ENCODE measurements around the gene TMEM41B. TPM values are rescaled to one million over a fixed set of nuclear protein-coding genes. Genes with fewer than 3 reads are reported as not detected.
"Not testable (repeated sequence)": the region's sequence is repeated elsewhere in the genome, so short reads cannot be mapped to it uniquely, and the experiment has no call there.

The TMEM41B gene, protein sequence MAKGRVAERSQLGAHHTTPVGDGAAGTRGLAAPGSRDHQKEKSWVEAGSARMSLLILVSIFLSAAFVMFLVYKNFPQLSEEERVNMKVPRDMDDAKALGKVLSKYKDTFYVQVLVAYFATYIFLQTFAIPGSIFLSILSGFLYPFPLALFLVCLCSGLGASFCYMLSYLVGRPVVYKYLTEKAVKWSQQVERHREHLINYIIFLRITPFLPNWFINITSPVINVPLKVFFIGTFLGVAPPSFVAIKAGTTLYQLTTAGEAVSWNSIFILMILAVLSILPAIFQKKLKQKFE
- total RNA-seq: 45.8 and 76.2 TPM in 2 replicates

GRCh38 chr11:9314291-9315077 lies at the start of gene TMEM41B:
Gene TMEM41B (minus strand): TSS chr11:9314593. CDS start chr11:9314441, 152 bp downstream.
- peak; percentile 87 for DNase-seq (ENCODE audit: low read depth, low spot score)

DNA sequence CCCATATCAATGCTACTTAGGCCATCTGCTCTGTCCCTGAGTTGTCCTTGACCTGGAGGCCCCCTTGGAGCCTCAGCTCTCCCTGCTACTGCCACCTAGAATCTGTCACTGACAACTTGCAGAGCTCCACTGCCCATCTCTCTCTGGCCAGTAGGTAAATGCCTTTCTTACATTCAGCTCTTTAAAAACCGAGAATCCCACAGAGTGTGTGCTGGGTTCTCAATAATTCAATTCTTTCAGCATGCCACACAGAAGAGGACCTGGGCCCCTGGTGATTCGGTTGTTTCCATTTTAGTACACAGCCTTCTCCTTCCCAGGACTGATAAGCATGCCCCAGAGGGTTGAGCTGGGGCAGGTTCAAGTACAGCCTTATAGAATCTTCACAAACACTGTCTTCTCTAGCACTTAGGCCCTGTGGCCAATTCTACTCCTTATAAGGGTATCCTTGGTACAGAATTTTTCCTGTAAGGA lies 48.0 kb upstream of the TMEM41B start:
- no peak for DNase-seq (ENCODE audit: low read depth, low spot score)

- not testable (repeated sequence) for DNase-seq (ENCODE audit: low read depth, low spot score)
These were observed 46.6 kb upstream of the TMEM41B start for GRCh38 chr11:9360862-9361622.

GRCh38 chr11:9357041-9357440 lies 42.6 kb upstream of the TMEM41B start:
- DNase-seq (ENCODE audit: low read depth, low spot score): no peak

- no peak for DNase-seq (ENCODE audit: low read depth, low spot score)
These were observed 37.0 kb upstream of the TMEM41B start for GRCh38 chr11:9351321-9351881.

DNA sequence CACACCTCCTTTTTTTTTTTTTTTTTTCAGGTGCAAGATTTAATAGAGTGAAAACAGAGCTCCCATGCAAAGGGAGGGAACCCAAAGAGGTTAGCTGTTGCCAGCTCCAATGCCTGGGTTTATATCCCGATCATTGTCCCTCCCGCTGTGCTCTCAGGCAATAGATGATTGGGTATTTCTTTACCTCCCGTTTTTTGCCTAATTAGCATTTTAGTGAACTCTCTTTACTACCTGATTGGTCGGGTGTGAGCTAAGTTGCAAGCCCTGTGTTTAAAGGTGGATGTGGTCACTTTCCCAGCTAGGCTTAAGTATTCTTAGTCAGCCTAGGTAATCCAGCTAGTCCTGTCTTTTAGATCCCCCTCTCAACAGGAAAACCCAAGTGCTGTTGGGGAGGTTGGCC lies 33.4 kb upstream of the TMEM41B start:
- DNase-seq (ENCODE audit: low read depth, low spot score): not testable (repeated sequence)

DNA sequence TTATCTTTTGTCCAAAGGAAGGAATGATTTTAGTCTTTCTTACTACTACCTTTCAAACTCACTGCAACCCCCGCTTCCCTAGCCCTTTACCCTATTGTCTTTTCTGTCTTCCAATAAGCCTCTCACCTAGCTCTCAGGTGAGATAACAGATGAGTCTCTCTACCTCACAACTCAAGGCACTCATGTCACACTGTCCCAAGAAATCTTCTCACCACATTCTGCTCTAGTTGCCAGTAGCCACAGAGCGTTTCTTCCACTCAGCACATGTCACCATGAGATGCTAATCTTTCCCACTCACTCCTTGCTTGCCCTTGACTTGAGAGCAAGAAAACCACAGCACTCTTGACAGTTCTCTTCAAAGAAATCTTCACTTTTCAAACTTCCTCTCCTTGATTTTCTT lies 32.7 kb upstream of the TMEM41B start:
- DNase-seq (ENCODE audit: low read depth, low spot score): no peak

DNA sequence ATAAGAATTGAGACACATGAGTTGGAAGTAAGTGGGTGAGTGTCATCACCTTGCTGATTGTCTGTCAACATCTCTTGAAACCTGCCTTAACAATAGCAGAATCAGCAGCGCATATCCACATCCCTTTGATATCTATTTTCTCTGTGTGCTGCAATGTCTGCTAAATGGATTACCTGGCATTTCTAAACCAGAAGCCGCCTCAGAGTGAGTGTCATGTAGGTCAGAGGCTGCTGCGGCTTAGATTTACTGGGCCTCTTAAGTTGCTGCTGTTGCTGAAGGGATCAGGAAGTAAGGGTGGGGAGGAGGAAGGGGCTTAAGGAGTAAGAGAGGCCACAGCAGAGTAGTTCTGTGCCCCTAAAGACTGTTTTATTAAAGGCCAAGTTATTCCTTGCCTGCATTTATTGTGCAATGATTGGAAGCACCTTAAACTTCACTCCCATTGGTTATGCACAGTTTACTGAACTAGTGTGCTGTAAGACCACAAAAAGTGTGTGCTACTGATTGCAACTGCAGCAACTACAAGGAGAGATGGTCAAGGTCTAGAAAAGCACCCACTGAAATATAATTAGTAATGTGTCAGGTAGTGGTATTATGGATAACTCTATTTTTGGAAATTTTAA lies 29.8 kb upstream of the TMEM41B start:
- no peak for DNase-seq (ENCODE audit: low read depth, low spot score)

GRCh38 chr11:9341638-9342178 lies 27.3 kb upstream of the TMEM41B start:
- no peak for DNase-seq (ENCODE audit: low read depth, low spot score)

GRCh38 chr11:9332655-9333054 lies 18.3 kb upstream of the TMEM41B start:
- DNase-seq (ENCODE audit: low read depth, low spot score): no peak

GRCh38 chr11:9330387-9331384 lies 16.3 kb upstream of the TMEM41B start:
- DNase-seq (ENCODE audit: low read depth, low spot score): no peak

GRCh38 chr11:9320047-9320446 lies 5.7 kb upstream of the TMEM41B start:
- no peak for DNase-seq (ENCODE audit: low read depth, low spot score)

- DNase-seq (ENCODE audit: low read depth, low spot score): not testable (repeated sequence)
These were observed 5.1 kb upstream of the TMEM41B start for GRCh38 chr11:9319377-9320001.

DNA sequence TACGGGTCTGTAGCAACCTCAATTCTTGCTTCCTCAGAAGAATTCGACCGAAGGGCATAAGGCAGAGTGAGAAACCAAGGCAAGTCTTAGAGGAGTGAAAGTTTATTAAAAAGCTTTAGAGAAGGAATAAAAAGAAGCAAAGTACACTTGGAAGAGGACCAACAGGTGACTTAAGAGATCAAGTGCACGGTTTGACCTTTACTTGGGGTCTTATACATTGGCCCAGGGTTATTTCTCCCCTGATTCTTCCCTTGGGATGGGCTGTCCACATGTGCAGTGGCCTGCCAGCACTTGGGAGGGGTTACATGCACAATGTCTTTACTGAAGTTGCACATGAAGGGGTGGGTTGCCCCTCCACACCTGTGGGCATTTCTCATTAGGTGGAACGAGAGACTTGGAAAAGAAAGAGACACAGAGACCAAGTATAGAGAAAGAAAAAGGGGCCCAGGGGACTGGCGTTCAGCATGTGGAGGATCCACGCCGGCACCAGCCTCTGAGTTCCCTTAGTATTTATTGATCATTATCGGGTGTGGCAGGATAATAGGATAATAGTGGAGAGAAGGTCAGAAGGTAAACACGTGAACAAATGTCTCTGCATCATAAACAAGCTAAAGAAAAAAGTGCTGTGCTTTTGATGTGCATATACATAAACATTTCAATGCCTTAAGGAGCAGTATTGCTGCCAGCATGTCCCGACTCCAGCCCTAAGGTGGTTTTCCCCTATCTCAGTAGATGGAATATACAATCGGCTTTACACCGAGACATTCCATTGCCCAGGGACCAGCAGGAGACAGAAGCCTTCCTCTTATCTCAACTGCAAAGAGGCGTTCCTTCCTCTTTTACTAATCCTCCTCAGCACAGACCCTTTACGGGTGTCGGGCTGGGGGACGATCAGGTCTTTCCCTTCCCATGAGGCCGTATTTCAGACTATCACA lies 4.3 kb upstream of the TMEM41B start:
- DNase-seq (ENCODE audit: low read depth, low spot score): not testable (repeated sequence)

GRCh38 chr11:9316334-9316733 lies 1.9 kb upstream of the TMEM41B start:
- DNase-seq (ENCODE audit: low read depth, low spot score): no peak

DNA sequence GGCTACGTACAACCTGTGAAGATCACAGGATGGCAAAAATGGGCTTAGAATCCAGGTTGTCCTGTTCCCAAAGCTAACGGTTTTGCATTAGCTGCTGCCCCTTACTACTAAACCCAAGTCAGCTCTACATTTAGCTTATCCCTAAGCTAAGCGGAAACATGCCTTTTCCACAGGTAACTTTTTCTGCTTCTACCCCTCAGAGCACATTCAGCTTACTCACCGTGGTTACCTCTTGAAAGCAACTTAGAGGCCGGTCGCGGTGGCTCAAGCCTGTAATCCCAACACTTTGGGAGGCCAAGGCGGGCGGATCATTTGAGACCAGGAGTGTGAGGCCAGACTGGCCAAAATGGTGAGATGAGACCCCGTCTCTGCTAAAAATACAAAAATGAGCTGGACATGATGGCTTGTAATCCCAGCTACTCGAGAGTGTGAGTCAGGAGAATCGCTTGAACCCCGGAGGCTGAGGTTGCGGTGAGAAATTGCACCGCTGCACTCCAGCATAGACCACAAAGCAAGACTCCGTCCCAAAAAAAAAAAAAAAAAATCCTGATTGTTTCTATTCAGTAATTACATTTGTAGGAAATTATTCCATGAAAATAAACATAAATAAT lies 790 bp upstream of the TMEM41B start:
- DNase-seq (ENCODE audit: low read depth, low spot score): no peak

- no peak for DNase-seq (ENCODE audit: low read depth, low spot score)
These were observed 624 bp downstream of the TMEM41B start for GRCh38 chr11:9313648-9314290.
